GM12878 (cell line): ENCODE data around the gene PDCD10. TPM values are rescaled to one million over a fixed set of nuclear protein-coding genes. Genes with fewer than 3 reads are reported as not detected.

ENCODE experiments used
- ATAC-seq: fragments of 200-7000 bp; cut with Tn5 transposase; 3 replicates; pipeline ENCODE4 v1.9.1; 2020; ENCODE audit warnings: mild to moderate bottlenecking, moderate library complexity
- BruUV-seq: library from RNA; stranded (reverse); fragments of 400-500 nt; replicated peaks from 2 replicates; lab custom pipeline; 2021; lab: Mats Ljungman, UMichigan
- CTCF ChIA-PET: fragments of 300-600 bp; sonication (Branson Sonifier 250); formaldehyde crosslinking; extraction: SDS; loops from one replicate; lab custom pipeline; 2021; ENCODE audit warnings: inconsistent platforms; lab: Yijun Ruan, JAX
- POLR2A ChIA-PET: fragments of 350-600 bp; formaldehyde crosslinking; extraction: SDS; loops from one replicate; lab custom pipeline; 2021; ENCODE audit warnings: inconsistent platforms; lab: Charles Lee
- RAD21 ChIA-PET: fragments of 300-600 bp; sonication (Branson Sonifier 250); formaldehyde crosslinking; loops from one replicate; lab custom pipeline; 2023; ENCODE audit warnings: antibody characterized with exemption; ENCODE audit not compliant: unreplicated experiment; lab: Charles Lee
- SMC1A ChIA-PET: fragments of 300-600 bp; sonication (Branson Sonifier 250); formaldehyde crosslinking; loops from one replicate; lab custom pipeline; 2023; ENCODE audit not compliant: unreplicated experiment, uncharacterized antibody; lab: Charles Lee
- DNase-seq: peaks from one replicate; pipeline ENCODE4 v3.0.0-alpha.2; 2011; ENCODE audit warnings: low read depth, low spot score
- FAIRE-seq: peaks from 3 replicates; lab custom pipeline; 2011; peaks lifted over from hg19 to GRCh38; lab: Jason Lieb, UNC
- H2AFZ ChIP-seq: 2 replicates; pipeline ENCODE4 v1.6.0; 2011; ENCODE audit warnings: low read depth, low read length, control low read depth; ENCODE audit not compliant: control insufficient read depth
- H3K27ac ChIP-seq: 2 replicates; pipeline ENCODE4 v1.5.1; 2011; ENCODE audit warnings: control low read depth; ENCODE audit not compliant: control insufficient read depth, insufficient read depth
- H3K27me3 ChIP-seq, 2 experiments: replicated peaks in 1 of 2; 2 replicates each; pipeline versions ENCODE4 v1.6.0 to v1.6.1; 2011; ENCODE audit warnings: low read length in 1 of 2; ENCODE audit not compliant: control insufficient read depth in 2 of 2, insufficient read depth in 2 of 2
- H3K36me3 ChIP-seq, 2 experiments: 2 replicates each; pipeline ENCODE4 v1.5.1; 2011; ENCODE audit warnings: low read length in 1 of 2; ENCODE audit not compliant: control insufficient read depth in 2 of 2, insufficient read depth in 2 of 2
- H3K4me1 ChIP-seq: 2 replicates; pipeline ENCODE4 v1.6.1; 2011; ENCODE audit warnings: mild to moderate bottlenecking, low read length, moderate library complexity, mixed read lengths; ENCODE audit not compliant: control insufficient read depth, insufficient read depth
- H3K4me2 ChIP-seq: 2 replicates; pipeline ENCODE4 v1.6.0; 2011; ENCODE audit warnings: control low read depth; ENCODE audit not compliant: control insufficient read depth, insufficient read depth
- H3K4me3 ChIP-seq: fragments of 200-600 bp; sonication (generic); 2 replicates; pipeline ENCODE4 v1.5.1; 2016
- H3K79me2 ChIP-seq: 2 replicates; pipeline ENCODE4 v1.6.0; 2011; ENCODE audit warnings: low read length; ENCODE audit not compliant: control insufficient read depth, insufficient read depth
- H3K9ac ChIP-seq: 2 replicates; pipeline ENCODE4 v1.8.0; 2011; ENCODE audit warnings: low read length, control low read depth, mixed read lengths; ENCODE audit not compliant: control insufficient read depth, insufficient read depth
- H3K9me3 ChIP-seq: replicated peaks from 3 replicates; pipeline ENCODE4 v1.5.1; 2011; ENCODE audit warnings: mild to moderate bottlenecking, low read length; ENCODE audit not compliant: control insufficient read depth, insufficient read depth
- H4K20me1 ChIP-seq: 2 replicates; pipeline ENCODE4 v1.6.0; 2011; ENCODE audit not compliant: control insufficient read depth, insufficient read depth
- CREB1 ChIP-seq: IDR thresholded peaks from 2 replicates; pipeline ENCODE4 v1.6.1; 2012; ENCODE audit warnings: low read depth, mild to moderate bottlenecking, inconsistent platforms
- E2F8 ChIP-seq: fragments of 450-650 bp; IDR thresholded peaks from 2 replicates; pipeline ENCODE4 v1.6.1; 2018; ENCODE audit warnings: mild to moderate bottlenecking, low read depth, moderate library complexity; ENCODE audit not compliant: partially characterized antibody
- ESRRA ChIP-seq: IDR thresholded peaks from 2 replicates; pipeline ENCODE4 v1.6.1; 2012; ENCODE audit warnings: mild to moderate bottlenecking, low read length, improper control_type of control experiment
- HDAC6 ChIP-seq: fragments of 200-600 bp; sonication (generic); IDR thresholded peaks from one replicate; pipeline ENCODE4 v1.8.0; 2017; ENCODE audit warnings: antibody characterized with exemption; ENCODE audit not compliant: unreplicated experiment
- MLLT1 ChIP-seq: fragments of 450-650 bp; IDR thresholded peaks from 2 replicates; pipeline ENCODE4 v1.6.1; 2016; ENCODE audit warnings: mild to moderate bottlenecking
- MXI1 ChIP-seq: fragments of 150-350 bp; IDR thresholded peaks from 2 replicates; pipeline ENCODE4 v1.6.1; 2011; ENCODE audit warnings: low read depth, mild to moderate bottlenecking, inconsistent platforms, low read length, improper control_type of control experiment
- SKIL ChIP-seq: fragments of 450-650 bp; IDR thresholded peaks from 2 replicates; pipeline ENCODE4 v1.6.1; 2017; ENCODE audit warnings: mild to moderate bottlenecking, low read depth, inconsistent platforms; ENCODE audit not compliant: poor library complexity, severe bottlenecking
- ZBED1 ChIP-seq: IDR thresholded peaks from 2 replicates; pipeline ENCODE4 v1.6.1; 2016; ENCODE audit warnings: borderline replicate concordance
- ZNF384 ChIP-seq: IDR thresholded peaks from 2 replicates; pipeline ENCODE4 v1.6.1; 2012; ENCODE audit warnings: low read depth, mild to moderate bottlenecking, low read length, improper control_type of control experiment, borderline replicate concordance
- ZNF622 ChIP-seq: fragments of 450-650 bp; IDR thresholded peaks from 2 replicates; pipeline ENCODE4 v1.6.1; 2017; ENCODE audit warnings: mild to moderate bottlenecking, inconsistent platforms
- WGBS: methylation state at CpG from one replicate; pipeline ENCODE4 v1.1.6; 2016; ENCODE audit warnings: low lambda C conversion rate; ENCODE audit not compliant: insufficient replicate concordance, insufficient coverage; ENCODE audit errors: missing lambda C conversion rate; 5-methylcytosine and 5-hydroxymethylcytosine counted together
- in situ Hi-C: fragments of 300-500 bp; cut with MboI; formaldehyde crosslinking; loops from 9 replicates; pipeline ENCODE4 v1.14.3; 2018; ENCODE audit warnings: mixed read lengths
- intact Hi-C: fragments of 100-400 bp; cut with micrococcal nuclease; formaldehyde crosslinking; loops from one replicate; pipeline ENCODE4 v1.14.2; 2022; ENCODE audit not compliant: unreplicated experiment
- polyA plus RNA-seq, 11 experiments: library from polyadenylated mRNA; depleted of rRNA in 4 of 11; unstranded in 6 of 11; stranded (reverse) in 5 of 11; fragments of >200 nt; fragmentation: Nextera tagmentation in 4 of 11; fragmentation: Illumina TruSeq in 1 of 11; extraction: Ambion mirVana in 4 of 11; extraction: Trizol in 1 of 11; gene quantifications; 1 replicate in 1 of 11; 2 replicates in 10 of 11; pipeline versions ENCODE4 v1.2.1 to v1.2.3, GENCODE V29; 2011 to 2016; ENCODE audit warnings: inconsistent platforms in 2 of 11, missing spikeins in 2 of 11, low read depth in 1 of 11
- total RNA-seq, 4 experiments: library from RNA; depleted of rRNA in 3 of 4; stranded (reverse); fragments of >200 nt in 3 of 4; fragmentation: Illumina TruSeq in 1 of 4; extraction: Trizol in 1 of 4; gene quantifications; 2 replicates each; pipeline versions ENCODE4 v1.2.1 to v1.2.3, GENCODE V29; 2013 to 2021

PDCD10 gene
- total and polyA plus RNA-seq, 10 of the 15 experiments (the other 5 are each of a cell fraction or from before 2014, with no cell fraction given), result 64.1 to 247 (median 125) TPM

- ChIA-PET CTCF (interaction anchor here (0.7 to 2.2 kb wide), 5 partner anchors 12 to 39 kb away, joined by 3 to 13 read pairs (median 4); partner anchors contain the start of gene SERPINI1), SMC1A (interaction anchor here (1.0 to 1.3 kb wide), 3 partner anchors 21 to 41 kb away, joined by 3 read pairs; no protein-coding TSS in a partner anchor), RAD21 (interaction anchor here (1.0 kb wide), 1 partner anchor 12 kb away, joined by 3 read pairs; the partner anchor contains the start of gene SERPINI1), POLR2A (no interaction called here)
- Histone ChIP-seq H3K27me3 (no peaks in the 10 kb centered on the region), H3K79me2 (peaks cover 73% of the 10 kb centered on the region), H3K9ac (no peak overlapping the region), H3K9me3 (no peaks in the 10 kb centered on the region), H3K4me2 (no peak overlapping the region), H3K4me3 (no peak overlapping the region), H4K20me1 (no peaks in the 10 kb centered on the region), H3K36me3 (peaks cover 0 to 11% of the 10 kb centered on the region in 2 experiments; a peak in 2 of 4 replicates), H3K27ac (no peak overlapping the region), H2AFZ (no peak overlapping the region), H3K4me1 (peaks cover 10% of the 10 kb centered on the region)
- in situ Hi-C loops (no loop called here), intact Hi-C loops (no loop called here)
- no TSS peak for BruUV-seq
- no peak for ATAC-seq
- TF ChIP-seq CREB1 (no peak), HDAC6 (no peak), MXI1 (no peak), ZNF622 (no peak), E2F8 (no peak), MLLT1 (no peak), ESRRA (no peak), SKIL (no peak), ZNF384 (no peak), ZBED1 (no peak)
- 81% methylated on average over 3 of the region's 3 CpGs for WGBS
- FAIRE-seq, result no peak
- DNase-seq, result no peak
Measured at GRCh38 chr3:167723872-167724271, 10.8 kb downstream of the PDCD10 start.
